GM18505 (cell line): ENCODE results near the gene RHOBTB3.

ENCODE experiments used
- ATAC-seq: cut with Tn5 transposase; IDR thresholded peaks from one replicate; pipeline ENCODE4 v1.9.1; 2021; ENCODE audit not compliant: unreplicated experiment
- POLR2A ChIP-seq: IDR thresholded peaks from 4 replicates; pipeline ENCODE4 v1.6.1; 2011; ENCODE audit warnings: borderline replicate concordance; ENCODE audit not compliant: insufficient read depth, insufficient read length; ENCODE audit errors: extremely low read depth

The RHOBTB3 gene

DNA sequence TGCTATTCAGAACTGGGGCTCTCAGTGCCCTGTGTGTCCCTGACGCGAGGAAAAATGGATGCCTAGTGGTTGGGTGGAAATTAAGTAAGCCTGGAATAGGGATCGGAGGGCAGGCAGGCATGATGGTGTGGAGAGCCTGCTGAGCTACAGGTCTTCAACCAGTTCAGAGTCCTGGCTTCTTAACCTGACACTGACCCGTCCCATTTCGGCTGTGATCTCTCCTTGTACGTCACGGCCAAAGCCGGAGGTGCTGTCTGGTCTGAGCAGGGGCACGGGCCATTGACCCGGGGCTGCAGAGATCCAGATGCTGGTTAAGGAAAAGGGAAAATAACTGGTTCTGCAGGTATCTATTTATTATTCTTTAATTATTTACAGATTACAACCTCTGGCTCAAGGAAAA, 27.9 kb downstream of the RHOBTB3 start:
- no peak for TF ChIP-seq POLR2A
- ATAC-seq: no peak

DNA sequence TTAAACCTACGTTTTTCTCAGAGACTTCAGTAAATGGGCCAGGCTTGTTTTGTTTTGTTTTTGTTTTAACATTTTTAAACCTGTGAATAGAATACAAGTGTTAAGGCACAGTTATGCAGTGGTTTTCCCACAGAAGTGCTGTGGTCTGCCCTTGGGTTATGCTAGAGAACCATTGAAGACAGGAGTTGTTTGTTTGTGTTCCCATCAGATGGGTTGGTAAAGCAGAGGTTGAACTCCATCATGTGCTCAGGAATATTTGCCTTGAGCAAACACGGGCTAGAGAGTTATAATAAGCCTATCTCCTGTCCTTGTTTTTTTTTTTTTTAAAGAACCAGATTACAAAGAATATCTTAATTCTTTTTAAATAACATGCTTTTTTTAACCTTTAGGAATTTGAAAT, 28.5 kb downstream of the RHOBTB3 start:
- no peak for ATAC-seq
- TF ChIP-seq POLR2A: no peak

DNA sequence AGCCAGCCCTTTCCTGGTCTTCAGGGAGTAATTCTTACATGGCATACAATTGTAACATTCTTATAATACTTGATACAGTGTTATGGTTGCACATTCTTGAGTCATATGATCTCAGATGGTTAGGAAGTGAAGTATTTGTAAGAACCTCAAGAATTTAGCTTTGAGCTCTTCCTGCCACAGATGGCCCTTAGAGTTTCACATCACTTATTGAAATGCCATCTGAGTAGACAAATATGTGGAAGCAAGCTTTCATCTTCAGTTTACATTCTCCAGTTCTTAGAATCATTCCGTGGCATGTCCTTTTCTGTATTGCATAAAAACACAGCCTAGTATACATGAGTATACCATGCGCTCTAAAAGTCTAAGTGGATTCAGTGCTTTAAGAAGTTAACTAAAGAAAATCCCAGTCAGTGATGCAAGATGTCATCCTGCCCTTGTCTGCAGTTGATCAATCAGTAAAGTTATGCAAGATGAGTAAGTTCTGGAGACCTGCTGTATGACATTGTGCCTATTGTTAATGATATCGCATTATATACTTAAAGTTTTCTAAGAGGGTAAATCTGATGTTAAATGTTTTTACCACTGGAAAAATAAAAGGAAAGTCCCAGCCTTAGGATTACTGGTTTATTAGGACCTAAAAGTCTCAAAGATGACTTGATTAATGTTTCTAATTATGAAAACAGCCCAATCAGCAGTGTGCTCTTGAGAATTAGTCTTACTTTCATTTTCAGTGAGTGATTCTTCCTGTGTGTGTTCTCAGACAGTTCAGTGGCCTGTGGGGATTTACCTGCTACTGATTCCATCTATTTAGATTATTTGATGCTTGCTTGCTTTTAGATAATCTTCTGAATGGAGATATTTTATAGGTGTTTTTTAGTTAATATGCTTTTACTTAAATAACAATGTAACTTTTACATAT, 29.4 kb downstream of the RHOBTB3 start:
- ATAC-seq: peak; percentile 88
- TF ChIP-seq POLR2A: no peak

DNA sequence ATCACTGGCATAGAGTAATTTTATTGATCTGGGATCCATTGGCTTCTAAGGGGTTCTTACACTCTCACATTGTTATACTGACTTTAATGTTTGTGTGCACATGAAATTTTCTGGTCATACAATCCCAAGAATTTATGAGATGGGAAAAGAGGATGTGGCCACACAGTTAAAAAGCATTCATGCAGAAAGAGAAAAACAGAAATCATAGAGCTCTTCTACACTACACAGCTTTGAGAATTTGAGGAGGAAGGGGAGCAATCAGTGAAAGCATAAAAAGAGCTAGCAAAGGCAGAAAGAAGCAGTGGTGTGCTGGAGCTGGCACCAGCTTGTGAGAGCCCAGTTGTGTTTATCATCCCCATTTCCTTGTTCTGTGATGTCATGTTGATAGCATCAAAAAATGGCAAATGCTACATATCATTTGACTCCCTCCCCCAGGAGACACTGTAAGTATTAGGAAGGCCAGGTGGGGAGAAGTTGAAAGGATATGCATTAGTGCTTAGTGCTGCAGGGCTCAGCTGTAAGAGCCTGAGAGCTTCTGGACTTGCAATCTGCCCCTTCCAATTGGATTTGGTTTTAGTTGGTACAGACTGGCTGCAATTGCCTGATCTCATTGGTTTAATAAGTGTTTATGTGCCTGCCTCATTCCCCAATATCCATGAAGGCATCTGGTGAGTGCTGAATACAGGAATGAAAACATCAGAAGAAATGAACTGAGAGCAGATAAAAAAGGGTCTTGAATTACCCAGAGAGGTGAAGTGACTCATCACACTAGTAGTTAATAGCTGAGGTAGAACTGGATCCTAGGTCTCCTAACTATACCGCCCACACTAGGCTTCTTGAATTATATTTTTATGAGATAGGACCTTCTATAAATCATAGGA, 30.9 kb downstream of the RHOBTB3 start:
- ATAC-seq: no peak
- no peak for TF ChIP-seq POLR2A

DNA sequence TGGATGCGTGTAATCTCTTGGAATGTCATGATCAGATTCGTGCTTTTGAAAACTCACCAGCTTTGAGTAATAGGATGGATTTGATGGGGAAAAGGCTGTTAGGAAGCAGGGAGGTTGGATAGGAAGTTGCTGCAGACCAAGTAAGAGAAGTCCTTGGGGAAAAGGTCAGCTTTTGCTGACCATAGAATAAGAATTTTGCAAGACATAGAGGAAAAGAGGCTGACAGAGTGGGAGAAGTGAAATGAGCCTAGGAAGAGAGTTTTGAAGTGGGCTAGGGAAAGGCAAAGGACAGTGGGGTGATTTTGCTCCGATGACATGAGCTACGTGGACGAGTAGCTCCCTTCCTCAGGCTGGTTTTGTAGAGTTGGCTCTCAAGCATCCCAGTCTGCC, 31.5 kb downstream of the RHOBTB3 start:
- no peak for TF ChIP-seq POLR2A
- no peak for ATAC-seq

DNA sequence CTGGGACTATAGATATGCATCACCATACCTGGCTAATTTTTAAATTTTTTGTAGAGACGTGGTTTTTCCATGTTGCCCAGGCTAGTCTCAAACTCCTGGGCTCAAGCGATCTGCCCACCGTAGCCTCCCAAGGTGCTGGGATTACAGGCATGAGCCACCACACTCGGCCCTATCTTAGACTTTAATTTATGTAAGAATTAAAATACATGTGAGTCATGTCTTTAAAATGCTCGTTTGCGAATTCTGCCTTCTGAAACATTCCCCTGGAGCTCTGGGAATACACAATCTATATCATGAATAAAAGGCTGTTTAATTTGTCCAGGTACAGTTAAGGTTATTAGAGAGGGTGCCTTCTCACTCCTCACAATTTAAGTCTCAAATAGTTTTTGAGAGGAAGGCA, 32.8 kb downstream of the RHOBTB3 start:
- TF ChIP-seq POLR2A: no peak
- no peak for ATAC-seq

DNA sequence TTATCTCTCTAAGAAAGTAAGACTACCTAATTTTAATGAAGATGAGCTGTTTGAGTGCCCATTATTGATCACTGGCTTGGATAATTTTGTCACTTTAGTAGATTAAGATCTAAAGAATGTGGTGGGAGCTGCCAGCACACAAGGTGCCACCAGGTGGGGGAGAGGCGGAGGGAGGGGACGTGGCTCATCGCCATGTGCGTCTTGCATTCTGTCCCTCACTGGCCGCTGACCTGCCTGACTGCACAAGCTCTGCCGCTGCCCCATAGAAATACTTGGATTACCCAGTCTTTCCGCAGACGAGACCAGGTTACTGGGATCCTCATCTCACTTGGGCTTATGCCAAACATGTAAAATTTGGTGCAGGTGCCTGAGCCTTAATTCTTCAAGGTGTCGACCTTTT, 37.6 kb downstream of the RHOBTB3 start:
- TF ChIP-seq POLR2A: no peak
- no peak for ATAC-seq

DNA sequence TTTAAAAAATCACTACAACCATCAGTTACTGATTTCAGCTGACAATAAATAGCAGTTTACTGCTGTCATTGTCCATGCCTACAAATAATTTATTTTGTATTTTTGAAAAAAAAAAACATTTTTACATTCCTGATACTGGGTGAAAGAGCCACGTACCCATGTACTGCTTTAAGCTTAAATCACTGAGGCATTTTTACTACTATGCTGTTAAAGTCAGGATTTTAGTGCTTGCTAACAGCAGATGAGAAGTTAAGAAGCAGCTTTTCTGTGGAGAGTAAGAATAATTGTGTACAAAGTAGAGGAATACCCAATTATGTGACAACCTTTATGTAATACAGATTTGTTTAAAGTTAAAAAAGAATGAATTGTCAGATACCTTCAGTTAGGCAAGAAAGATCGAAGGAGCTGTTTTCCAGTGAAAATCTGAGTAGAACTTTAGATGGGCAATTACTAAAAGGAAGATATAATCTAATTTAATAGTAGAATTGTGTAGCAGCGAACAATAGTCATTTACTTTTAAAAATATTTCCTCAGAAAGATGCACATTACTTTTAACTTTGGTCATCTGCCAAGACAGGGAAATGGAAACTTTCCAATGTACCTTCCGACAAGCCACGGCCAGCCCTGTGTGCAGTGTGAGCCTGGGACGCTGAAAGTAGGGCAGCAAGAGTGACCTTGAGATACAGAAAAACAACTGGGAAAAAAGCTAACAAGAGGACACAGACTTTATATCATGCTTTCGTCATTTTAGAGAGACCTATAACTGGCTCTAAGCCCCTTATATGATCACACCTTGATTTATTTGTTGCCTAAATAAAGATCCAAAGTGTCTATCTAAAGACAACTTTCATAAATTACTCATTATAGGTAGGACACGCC, 39.9 kb downstream of the RHOBTB3 start:
- no peak for ATAC-seq
- TF ChIP-seq POLR2A: no peak

DNA sequence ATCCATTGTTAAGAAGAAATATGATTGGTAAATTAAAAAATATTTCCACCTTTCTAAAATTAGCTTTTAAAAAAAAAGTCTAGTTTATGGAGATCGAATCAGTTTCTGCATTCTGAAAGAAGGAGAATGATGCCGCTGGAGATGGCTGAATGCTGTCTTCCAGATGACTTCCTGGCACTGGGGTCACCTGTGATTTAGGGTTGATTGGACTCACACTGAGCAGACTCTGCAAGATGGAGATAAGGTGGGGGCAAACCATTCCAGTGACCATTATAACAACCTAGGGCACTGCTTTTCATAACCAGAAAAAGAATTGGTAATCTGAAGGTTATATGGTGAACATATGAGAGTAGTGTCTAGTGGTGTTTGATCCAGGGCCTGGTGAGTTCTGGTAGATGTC, 40.8 kb downstream of the RHOBTB3 start:
- ATAC-seq: no peak
- TF ChIP-seq POLR2A: no peak

DNA sequence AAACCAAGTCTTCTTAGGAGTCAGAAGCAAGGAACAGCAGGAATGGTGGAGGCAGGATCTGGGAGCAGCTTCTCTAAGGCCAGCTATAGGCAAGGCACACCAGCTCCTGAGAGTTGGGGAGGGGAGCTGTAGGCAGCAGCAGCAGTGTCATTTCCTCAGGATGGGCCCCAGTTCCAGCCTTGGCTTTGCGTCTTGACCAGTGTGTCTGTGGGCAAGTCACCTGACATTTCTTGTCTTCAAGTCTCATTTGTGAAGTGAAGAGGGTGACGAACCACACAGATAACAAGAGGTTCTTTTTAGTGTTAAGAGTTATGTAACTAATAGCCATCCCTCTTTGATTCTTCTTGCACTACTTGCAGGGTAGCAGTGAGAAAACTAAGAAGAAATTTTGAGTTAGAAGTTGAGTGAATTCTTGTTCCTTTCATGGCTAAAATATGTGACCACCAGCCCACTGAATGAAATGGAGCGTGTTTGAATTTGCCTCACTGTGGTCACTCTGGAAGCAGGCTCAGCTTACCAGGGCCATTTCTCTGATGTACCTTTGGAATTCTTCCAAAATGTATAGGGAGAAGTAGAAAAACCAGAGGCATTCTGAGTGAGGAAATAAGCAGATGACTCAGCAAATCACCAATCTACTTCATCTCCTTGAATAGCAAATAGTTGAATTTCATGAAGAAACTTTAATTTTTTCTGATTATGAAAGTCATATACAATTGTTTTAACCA, 42.4 kb downstream of the RHOBTB3 start:
- ATAC-seq: no peak
- TF ChIP-seq POLR2A: no peak

DNA sequence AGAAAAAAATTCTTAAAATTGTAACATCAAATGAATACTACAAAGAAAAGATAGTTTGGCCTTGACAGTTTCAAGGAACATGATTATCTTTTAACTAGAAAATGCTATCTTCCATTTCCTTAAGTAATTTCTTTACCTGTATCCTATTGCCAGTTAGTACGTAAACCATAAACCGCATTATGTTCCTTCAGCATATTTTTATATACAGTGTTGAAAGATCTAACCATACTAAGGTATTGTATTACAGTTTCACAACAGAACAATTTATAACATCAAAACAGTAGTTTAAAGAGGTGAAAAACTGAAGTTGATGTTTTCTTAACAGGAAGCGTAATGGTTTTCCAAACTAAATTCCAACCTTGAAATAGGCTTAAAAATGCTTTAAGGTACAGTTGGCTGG, 46.3 kb downstream of the RHOBTB3 start:
- no peak for TF ChIP-seq POLR2A
- ATAC-seq: no peak

DNA sequence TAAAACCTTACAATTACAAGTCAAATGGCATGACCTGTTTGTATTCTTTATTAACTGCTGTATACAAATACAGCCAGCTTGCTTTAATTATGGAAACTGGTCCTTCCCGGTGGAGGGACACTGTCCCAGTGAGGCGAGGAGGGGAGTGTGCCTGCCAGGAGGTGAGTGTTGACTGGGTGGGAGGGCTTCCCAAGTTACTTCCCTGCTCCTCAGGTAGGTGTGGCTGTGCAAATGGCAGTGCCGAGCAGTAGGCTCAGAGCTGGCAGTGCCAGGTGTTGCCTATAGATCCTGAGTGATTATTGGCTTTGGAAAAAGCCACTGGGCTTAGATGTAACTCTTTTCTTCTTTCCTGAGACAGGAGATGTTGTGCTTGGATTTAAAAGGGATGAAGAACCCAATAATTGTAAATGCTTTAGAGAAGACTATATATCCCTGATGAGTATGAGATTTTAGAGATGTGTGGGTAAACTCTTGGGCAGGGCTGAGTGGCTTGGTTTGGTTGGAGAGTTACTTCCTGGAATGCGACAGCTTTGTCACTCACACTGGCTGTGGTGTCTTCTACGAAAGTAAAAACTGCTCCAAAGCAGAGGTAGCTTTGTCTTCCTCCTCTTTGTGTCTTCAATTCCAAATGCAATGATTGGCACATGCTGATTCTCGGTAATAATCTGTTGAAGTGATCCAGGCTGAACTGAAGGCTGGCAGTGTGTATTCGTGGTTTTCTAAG, 47.7 kb downstream of the RHOBTB3 start:
- ATAC-seq: no peak
- TF ChIP-seq POLR2A: no peak
